Measurements from ENCODE around the gene SLIT3. TPM values are rescaled to one million over a fixed set of nuclear protein-coding genes. Genes with fewer than 3 reads are reported as not detected.
A peak's percentile ranks its signal among the peaks of the same experiment; 100 is the strongest.

Gene SLIT3
- total RNA-seq, 3 donors from 2014 or later: 30.7 to 103 (median 54.1) TPM

GRCh38 chr5:169301386-169301934 lies 521 bp upstream of the SLIT3 start:
- Histone ChIP-seq H3K4me1 (no peaks in the 10 kb centered on the region), H3K36me3 (no peaks in the 10 kb centered on the region), H3K9me3 (no peaks in the 10 kb centered on the region), H3K27ac (peak overlapping the region in 1 of 2 donors; percentile 87), H3K27me3 (peaks cover 0 to 15% of the 10 kb centered on the region in 2 donors), H3K4me3 (peak overlapping the region; percentile 57 to 88 (median 64))
- intact Hi-C loops (cut with DNase I; ENCODE audit: low total_unique reads): no loop called here
- DNase-seq (ENCODE audit: low spot score in 2 of 2): no peak
- TF ChIP-seq POLR2A (IDR thresholded peaks at IDR 0.05) (no peak), POLR2AphosphoS5 (IDR thresholded peaks at IDR 0.05) (no peak)
- TF ChIP-seq, protein P1, sequence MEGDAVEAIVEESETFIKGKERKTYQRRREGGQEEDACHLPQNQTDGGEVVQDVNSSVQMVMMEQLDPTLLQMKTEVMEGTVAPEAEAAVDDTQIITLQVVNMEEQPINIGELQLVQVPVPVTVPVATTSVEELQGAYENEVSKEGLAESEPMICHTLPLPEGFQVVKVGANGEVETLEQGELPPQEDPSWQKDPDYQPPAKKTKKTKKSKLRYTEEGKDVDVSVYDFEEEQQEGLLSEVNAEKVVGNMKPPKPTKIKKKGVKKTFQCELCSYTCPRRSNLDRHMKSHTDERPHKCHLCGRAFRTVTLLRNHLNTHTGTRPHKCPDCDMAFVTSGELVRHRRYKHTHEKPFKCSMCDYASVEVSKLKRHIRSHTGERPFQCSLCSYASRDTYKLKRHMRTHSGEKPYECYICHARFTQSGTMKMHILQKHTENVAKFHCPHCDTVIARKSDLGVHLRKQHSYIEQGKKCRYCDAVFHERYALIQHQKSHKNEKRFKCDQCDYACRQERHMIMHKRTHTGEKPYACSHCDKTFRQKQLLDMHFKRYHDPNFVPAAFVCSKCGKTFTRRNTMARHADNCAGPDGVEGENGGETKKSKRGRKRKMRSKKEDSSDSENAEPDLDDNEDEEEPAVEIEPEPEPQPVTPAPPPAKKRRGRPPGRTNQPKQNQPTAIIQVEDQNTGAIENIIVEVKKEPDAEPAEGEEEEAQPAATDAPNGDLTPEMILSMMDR (IDR thresholded peaks at IDR 0.05): no peak

DNA sequence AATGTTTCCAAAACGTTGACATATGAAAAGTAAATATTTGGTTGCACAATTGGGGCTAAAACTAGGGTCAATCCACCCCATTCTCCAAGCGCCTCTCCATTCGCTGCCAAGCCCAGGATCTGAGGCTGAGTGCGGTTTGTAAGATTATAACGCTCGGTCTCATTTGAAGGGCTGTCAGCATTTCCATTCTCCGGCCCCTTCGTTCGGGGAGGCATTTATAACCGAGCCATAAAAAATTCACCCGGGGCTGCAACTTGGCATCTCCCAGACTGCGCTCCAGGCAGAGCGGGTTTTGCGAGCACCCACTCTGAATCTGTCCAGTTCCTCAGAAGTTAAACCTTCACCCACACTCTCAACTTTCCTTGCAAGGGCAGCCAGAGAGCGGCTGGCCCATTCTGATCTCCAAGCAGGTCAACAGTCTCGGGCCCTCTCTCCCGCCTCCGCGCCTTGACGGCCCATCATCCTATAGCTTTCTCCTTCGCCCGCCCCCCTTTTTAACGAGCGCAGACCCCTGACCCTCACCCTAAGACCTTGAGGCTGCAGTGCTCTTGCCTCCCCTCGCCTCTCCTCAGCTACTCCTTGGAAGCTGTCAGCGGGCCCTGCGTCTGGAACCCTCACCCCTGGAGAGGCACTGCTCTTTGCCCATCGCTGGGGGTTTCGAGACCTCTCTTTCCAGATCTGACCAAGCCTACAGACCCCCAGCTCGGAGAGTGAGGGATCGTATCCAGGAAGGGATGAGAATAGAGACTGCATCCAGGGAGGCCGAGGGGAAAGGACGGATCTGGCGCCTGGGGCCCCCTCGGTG lies 1.1 kb downstream of the SLIT3 start:
- Histone ChIP-seq H3K9me3 (no peaks in the 10 kb centered on the region), H3K4me3 (peak overlapping the region; percentile 57 to 88 (median 64)), H3K36me3 (no peaks in the 10 kb centered on the region), H3K27ac (peak overlapping the region; percentile 48 to 87), H3K27me3 (peaks cover 0 to 15% of the 10 kb centered on the region in 2 donors), H3K4me1 (no peaks in the 10 kb centered on the region)
- intact Hi-C loops (cut with DNase I; ENCODE audit: low total_unique reads): no loop called here
- no peak for DNase-seq (ENCODE audit: low spot score in 2 of 2)
- TF ChIP-seq POLR2AphosphoS5 (IDR thresholded peaks at IDR 0.05) (no peak), POLR2A (IDR thresholded peaks at IDR 0.05) (no peak)
- TF ChIP-seq, protein P1 (IDR thresholded peaks at IDR 0.05): no peak

DNA sequence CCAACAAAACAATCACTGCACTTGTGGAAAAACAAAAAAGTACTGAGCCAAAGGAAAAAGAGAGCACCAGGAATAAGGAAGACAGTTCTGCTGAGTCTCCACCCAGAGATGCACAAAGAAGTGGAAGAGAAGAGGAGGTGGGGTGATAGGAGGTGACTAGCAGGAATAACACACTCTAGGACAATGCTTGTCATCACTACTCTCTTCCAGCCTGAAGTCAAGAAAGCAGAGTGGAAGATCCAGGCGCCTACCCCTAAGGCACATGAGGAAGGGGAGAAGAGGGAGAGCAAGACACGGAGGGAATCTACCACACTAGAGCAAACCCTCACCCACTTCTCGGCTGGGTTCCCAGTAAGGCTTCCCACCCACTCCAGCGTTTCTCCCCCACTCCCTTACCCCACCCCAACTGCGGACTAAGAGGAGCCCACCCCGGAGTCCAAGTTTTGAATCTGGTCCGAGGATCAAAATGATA lies 1.7 kb downstream of the SLIT3 start:
- intact Hi-C loops (cut with DNase I; ENCODE audit: low total_unique reads): no loop called here
- TF ChIP-seq, protein P1 (IDR thresholded peaks at IDR 0.05): no peak
- TF ChIP-seq POLR2AphosphoS5 (IDR thresholded peaks at IDR 0.05) (no peak), POLR2A (IDR thresholded peaks at IDR 0.05) (no peak)
- no peaks in the 10 kb centered on the region for H3K36me3 ChIP-seq
- no peaks in the 10 kb centered on the region for H3K9me3 ChIP-seq
- no peak for DNase-seq (ENCODE audit: low spot score in 2 of 2)
- peak overlapping the region; percentile 57 to 88 (median 64) for H3K4me3 ChIP-seq
- H3K27ac ChIP-seq: peak overlapping the region; percentile 36 to 87
- H3K4me1 ChIP-seq: no peaks in the 10 kb centered on the region
- H3K27me3 ChIP-seq: peaks cover 0 to 15% of the 10 kb centered on the region in 2 donors

- DNase-seq (ENCODE audit: low spot score in 2 of 2): no peak
- no peaks in the 10 kb centered on the region for H3K4me1 ChIP-seq
- no peak for TF ChIP-seq POLR2AphosphoS5 (IDR thresholded peaks at IDR 0.05)
- TF ChIP-seq POLR2A (IDR thresholded peaks at IDR 0.05): no peak
- TF ChIP-seq, protein P1 (IDR thresholded peaks at IDR 0.05): no peak
- H3K4me3 ChIP-seq: peak overlapping the region in 1 of 3 donors; percentile 88
- intact Hi-C loops (cut with DNase I; ENCODE audit: low total_unique reads): no loop called here
- peaks cover 0 to 12% of the 10 kb centered on the region in 2 donors for H3K27me3 ChIP-seq
- no peaks in the 10 kb centered on the region for H3K9me3 ChIP-seq
- H3K27ac ChIP-seq: peak overlapping the region in 1 of 2 donors; percentile 87
- no peaks in the 10 kb centered on the region for H3K36me3 ChIP-seq
These were observed 2.7 kb downstream of the SLIT3 start for GRCh38 chr5:169298193-169298592.

Data from breast epithelium (tissue), 4 donors.